ENCODE data around the gene AFAP1.

Gene AFAP1

DNA sequence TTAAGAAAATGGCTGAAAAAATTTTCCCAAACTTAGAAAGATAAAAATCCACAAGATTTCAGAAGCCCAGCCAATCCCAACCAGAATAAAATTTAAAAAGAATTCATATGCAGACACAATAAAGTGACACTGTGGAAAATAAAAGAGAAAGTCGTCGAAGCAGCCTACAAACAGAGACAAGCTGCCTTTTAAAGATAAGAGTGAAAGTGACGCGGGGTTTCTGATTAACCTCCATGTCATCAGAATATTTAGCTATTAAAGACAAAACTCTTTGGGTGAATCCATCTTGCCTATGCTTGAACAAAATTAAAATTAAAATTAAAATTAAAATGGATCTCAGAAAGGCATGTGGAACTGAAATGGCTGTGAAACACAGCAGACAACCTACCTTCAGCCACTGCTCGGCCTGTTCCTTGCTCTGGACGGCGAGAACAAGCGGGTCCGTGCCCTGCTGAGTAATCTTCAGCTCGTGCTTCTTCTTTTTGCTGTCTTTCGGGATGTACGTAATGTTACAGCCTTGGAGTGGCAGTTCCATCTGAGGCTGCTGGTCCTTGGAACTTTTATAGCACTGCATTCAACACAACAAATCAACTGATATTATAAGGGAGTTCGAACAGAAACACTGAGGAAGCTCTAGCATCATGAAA lies 101.4 kb downstream of the AFAP1 start:
- no peak for DNase-seq

DNA sequence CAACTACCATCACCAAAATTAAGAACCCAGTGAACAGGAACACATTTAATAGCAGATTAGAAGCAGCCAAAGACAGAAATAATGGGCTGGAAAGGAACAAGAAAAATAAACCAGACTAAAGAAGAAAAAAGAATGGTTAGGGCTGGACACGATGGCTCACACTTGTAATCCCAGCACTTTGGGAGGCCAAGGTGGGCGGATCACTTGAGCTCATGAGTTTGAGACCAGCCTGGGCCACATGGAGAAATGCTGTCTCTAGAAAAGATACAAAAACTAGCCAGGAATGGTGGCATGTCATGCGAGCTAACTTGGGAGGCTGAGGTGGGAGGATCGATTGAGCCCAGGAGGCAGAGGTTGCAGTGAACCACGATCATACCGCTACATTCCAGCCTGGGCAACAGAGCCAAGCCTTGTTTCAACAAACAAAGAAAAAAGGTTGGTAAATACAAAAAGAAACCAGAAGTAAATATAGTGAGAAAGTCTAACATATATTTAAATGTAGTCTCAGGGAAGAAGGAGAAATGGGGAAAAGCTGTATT lies 102.0 kb downstream of the AFAP1 start:
- DNase-seq: no peak

DNA sequence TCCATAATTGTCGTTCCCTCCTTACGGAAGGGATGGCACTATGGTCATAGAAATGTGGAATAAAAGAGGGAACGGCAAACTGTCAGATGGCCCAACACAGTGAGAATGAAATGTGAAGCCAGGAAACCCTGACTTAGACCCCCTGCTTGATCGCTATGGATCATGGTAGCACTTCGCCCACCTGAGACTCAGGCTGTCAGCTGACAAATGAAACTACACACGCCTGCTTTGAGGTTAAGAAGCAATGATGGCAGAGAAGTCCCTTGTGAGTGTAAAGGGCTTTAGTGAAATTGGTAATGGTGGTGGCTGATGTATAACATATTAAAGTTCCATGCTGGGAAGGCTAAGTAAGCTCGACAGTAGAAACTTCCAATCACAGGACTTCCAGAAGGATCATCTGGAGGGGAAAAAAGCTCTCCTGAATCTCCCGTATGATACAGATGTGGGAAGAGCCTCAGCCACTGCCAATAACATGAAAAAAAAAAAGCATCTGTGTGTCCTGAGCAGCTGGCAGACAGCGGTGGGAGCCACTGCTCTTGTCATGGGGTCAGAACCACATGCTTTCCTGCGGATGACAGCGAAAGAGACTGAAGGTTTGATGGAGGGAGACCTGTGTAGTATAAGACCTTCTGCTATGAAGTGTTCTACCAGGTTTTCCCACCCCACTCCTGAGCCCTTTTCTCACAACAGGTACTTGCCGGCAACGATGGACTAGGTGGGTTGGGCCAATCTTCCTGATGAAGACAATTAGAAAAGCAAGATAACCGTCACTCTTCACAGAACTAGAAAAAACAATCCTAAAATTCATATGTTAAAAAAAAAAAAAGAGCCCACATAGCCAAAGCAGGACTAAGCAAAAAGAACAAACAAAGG lies 107.6 kb downstream of the AFAP1 start:
- DNase-seq: no peak

DNA sequence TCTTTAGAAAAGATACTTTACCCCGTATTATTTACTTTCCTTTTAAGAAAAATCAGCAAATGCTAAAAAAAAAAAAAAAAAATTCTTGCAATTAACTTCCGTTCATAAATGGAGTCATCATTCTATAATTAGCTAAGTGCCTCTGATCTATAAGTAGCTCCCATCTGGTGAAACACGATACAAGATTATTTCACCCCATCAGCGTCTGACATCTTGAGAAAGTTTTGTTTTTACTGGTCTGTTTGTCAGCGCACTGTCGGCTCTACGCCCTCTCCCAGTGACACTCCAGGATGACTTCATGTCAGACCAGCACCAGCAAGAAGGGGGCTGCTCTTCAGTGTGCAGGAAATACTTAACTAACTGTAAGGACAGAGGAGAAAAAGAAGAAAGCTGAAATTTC lies 108.3 kb downstream of the AFAP1 start:
- DNase-seq: no peak

DNA sequence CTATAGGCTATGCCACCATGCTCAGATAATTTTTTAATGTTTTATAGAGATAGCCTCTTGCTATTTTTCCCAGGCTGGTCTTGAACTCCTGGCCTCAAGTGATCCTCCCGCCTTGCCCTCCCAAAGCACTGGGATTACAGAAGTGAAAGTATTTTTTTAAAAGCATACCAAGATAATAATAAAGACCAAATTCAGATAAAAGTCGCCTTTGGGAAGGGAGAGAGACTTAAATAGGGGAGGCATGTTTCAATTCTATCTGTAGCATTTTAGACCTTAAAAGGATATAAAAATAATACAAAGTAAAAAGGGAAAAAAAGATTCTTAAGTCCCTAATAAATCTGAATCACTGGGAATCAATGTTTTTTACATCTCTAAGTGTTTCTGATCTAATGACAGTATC lies 108.9 kb downstream of the AFAP1 start:
- DNase-seq: no peak

GRCh38 chr4:7829652-7830580 lies 109.7 kb downstream of the AFAP1 start:
- no peak for DNase-seq

GRCh38 chr4:7828793-7829301 lies 110.8 kb downstream of the AFAP1 start:
- no peak for DNase-seq

DNA sequence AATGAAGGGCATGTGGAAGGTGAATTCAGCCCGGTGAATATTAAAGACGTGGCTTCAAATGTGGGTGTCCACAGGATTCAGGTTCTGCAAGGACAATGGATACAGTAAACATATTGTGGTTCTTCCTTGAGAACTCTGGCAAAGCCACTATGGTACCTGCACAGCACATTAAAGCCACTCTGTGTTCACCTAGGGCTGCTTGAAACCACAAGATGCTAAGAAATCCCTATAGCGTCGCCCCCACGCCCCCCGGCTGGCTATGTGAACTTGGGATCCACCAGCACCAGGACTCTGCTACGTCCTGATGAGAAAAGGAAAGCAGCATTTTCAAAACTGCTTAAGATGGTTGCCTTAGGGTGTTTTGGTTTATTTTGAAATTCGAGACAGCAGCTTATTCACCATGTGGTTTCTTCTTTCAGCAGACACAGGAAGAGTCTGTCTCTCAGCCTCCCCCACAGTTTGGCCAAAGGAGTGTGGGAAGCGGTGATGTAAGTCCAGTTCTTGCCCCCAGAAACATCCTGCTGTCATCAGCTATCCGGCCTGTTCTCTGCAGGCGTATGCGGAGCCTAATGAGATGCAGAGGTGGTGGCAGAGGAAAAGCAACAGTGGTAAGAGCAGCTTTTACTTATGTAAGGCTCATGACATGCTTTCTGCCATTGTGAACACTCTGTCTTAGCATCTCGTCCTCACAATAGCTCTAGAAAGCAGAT lies 111.5 kb downstream of the AFAP1 start:
- no peak for DNase-seq

DNA sequence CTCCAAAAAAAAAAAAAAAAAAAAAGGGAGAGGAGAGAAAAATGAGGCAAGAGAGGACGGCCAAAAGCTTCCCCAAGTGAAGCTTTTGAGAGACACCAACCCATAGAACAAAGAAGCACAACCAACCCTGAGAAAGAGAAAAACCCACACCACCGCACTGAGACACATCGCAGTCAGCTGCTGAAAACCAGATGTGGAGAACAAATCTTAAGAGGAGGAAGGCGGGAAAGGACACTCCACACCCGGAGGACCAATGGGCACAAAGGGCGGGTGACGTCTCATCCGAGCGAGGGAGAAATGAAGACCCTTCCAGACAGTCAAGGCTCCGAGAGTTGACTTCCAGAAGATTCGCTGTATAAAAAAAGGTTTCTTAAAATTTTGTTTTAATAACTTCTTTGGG lies 112.1 kb downstream of the AFAP1 start:
- no peak for DNase-seq

GRCh38 chr4:7826909-7827306 lies 112.8 kb downstream of the AFAP1 start:
- no peak for DNase-seq

GRCh38 chr4:7826176-7826908 lies 113.3 kb downstream of the AFAP1 start:
- DNase-seq: no peak

- DNase-seq: no peak
Measured at GRCh38 chr4:7824218-7824617, 115.4 kb downstream of the AFAP1 start.

DNA sequence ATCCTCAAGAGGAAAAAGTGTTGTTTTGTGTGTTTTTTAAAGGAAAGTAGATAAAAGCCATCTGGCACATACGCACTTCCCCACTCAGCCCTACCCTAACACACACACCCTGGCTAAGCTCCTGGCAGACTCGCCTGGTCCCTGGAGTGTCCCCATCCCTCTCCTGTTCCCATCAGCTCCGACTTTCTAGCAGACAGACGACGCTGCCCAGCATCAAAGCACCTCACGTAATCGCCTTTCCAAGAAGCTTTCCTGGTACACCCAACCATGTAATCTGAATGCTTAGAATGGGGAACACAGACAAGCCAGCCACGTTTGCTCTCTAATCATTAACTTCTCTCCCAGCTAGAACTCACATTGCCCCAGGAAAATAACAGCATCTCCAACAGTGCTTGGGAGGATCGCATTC lies 116.2 kb downstream of the AFAP1 start:
- DNase-seq: no peak

DNA sequence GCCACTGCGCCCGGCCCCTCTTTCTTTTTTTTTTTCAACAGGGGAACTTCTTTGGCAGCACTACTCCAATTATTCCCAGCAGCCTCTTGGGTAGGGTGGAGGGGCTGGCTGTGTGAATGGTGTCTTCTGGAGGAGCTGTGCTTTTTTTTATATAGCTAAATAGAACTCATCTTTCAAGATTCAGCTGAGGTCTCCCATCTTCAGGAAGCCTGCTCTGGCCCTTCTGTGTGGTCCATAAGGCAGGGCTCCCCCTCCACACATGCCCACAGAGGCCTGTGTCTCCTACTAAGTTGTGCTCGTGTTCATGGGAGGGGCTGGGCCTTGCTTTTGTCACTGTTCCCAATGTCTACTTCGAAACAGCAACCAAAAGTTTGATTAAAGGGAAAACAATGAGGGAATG lies 116.8 kb downstream of the AFAP1 start:
- no peak for DNase-seq

GRCh38 chr4:7822137-7822505 lies 117.5 kb downstream of the AFAP1 start:
- DNase-seq: no peak

- DNase-seq: no peak
Measured at GRCh38 chr4:7821245-7822136, 118.2 kb downstream of the AFAP1 start.

- no peak for DNase-seq
Measured at GRCh38 chr4:7820031-7820818, 119.4 kb downstream of the AFAP1 start.

GRCh38 chr4:7819446-7819845 lies 120.2 kb downstream of the AFAP1 start:
- DNase-seq: no peak

- no peak for DNase-seq
Measured at GRCh38 chr4:7818399-7818911, 121.2 kb downstream of the AFAP1 start.
